Erythroblast (primary cell): Measurements from ENCODE around the gene GRPR.

Source experiments
- GATA1 ChIP-seq: IDR thresholded peaks from 2 replicates; pipeline ENCODE4 v1.6.1; 2011; ENCODE audit warnings: low read depth, mild to moderate bottlenecking, control low read depth, low read length, moderate library complexity
- POLR2A ChIP-seq: IDR thresholded peaks from 2 replicates; pipeline ENCODE4 v1.6.1; 2011; ENCODE audit warnings: mild to moderate bottlenecking, low read length

- TF ChIP-seq POLR2A (no peak), GATA1 (no peak)
Observed at GRCh38 chrX:16134936-16135335, 11.6 kb downstream of the GRPR start.
